Activated naive CD4-positive, alpha-beta T cell treated with anti-CD3 and anti-CD28 coated beads, Interleukin-2, amount 50 U/mL, for 24 hours (primary cell): ENCODE measurements around the gene GAL3ST2.
"Not testable (repeated sequence)": the region's sequence is repeated elsewhere in the genome, so short reads cannot be mapped to it uniquely, and the experiment has no call there.

Experiments used
- H3K27ac Mint-ChIP-seq: one replicate; pipeline ENCODE4 v1.8.0; 2021; ENCODE audit warnings: mild to moderate bottlenecking, mixed read lengths
- H3K27me3 Mint-ChIP-seq: one replicate; pipeline ENCODE4 v1.8.0; 2021; ENCODE audit warnings: mixed read lengths
- H3K36me3 Mint-ChIP-seq: one replicate; pipeline ENCODE4 v1.8.0; 2021; ENCODE audit warnings: mixed read lengths
- H3K4me1 Mint-ChIP-seq: one replicate; pipeline ENCODE4 v1.8.0; 2021; ENCODE audit warnings: mixed read lengths
- H3K4me3 Mint-ChIP-seq: one replicate; pipeline ENCODE4 v1.8.0; 2021; ENCODE audit warnings: mild to moderate bottlenecking, mixed read lengths
- H3K9me3 Mint-ChIP-seq: one replicate; pipeline ENCODE4 v1.8.0; 2021; ENCODE audit warnings: mixed read lengths

GAL3ST2 gene

DNA sequence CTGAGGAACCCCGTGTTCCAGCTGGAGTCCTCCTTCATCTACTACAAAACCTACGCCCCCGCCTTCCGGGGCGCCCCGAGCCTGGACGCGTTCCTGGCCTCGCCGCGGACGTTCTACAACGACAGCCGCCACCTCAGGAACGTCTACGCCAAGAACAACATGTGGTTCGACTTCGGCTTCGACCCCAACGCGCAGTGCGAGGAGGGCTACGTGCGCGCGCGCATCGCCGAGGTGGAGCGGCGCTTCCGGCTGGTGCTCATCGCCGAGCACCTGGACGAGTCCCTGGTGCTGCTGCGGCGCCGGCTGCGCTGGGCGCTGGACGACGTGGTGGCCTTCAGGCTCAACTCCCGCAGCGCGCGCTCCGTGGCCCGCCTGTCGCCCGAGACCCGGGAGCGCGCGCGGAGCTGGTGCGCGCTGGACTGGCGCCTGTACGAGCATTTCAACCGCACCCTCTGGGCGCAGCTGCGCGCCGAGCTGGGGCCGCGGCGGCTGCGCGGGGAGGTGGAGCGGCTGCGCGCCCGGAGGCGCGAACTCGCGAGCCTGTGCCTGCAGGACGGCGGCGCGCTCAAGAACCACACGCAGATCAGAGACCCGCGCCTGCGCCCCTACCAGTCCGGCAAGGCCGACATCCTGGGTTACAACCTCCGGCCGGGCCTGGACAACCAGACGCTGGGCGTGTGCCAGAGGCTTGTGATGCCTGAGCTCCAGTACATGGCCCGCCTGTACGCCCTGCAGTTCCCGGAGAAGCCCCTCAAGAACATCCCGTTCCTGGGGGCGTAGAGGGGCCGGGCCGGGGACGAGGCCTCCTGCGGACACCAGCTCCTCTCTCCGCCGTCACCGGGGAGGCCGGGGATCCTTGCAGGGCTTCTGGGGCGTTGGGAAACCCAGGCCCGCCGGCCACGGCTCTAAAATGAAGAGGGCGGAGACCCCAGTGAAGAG lies 27.0 kb downstream of the GAL3ST2 start:
- Mint-ChIP-seq H3K27ac (no peak overlapping the region), H3K4me3 (peak overlapping the region; percentile 73), H3K27me3 (peaks cover 3% of the 10 kb centered on the region), H3K36me3 (no peaks in the 10 kb centered on the region), H3K9me3 (no peaks in the 10 kb centered on the region), H3K4me1 (no peaks in the 10 kb centered on the region)

DNA sequence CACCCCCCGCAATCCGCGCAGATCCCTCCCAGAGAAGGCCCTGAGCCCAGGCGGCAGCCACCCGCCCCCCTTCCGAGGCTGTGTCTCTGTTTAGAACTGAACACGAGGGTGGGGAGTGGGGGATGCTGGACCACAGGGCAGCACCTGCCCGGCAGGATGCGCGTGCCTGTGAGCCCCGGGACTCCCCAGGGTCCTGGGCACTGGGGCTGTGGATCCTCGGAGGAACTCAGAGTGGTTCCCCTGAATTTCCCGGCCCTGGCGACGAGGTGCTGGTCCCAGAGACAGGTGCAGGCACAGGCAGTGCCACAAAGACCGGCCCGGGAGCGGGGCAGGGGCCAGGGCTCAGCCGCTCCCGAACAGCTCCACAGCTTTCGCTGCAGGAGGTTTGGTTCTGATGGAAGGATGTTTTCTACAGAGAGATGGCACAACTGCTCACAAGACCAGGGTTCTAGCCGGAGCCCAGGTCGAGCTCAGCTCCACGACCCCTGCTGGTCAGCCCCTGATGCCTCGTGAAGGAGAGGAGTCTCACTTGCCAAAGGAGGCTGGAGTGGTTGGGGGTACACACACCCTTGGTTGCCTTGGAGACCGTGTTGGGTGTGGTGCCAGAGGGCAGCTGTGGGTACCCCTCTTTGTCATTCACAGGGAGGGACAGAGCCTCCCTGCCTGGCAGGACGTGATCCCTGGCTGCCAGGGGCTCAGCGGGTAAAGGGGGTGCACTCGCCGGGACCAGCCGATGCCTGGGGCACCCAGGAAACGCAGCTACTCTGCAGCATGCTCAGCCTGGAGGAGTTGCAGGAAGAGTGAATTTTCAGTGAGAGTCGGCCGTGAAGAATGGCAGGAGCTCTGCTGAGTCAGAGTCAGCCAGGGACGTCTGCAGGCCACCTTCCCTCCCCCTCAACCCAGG lies 28.0 kb downstream of the GAL3ST2 start:
- H3K9me3 Mint-ChIP-seq: no peaks in the 10 kb centered on the region
- H3K4me1 Mint-ChIP-seq: no peaks in the 10 kb centered on the region
- peaks cover 3% of the 10 kb centered on the region for H3K27me3 Mint-ChIP-seq
- H3K4me3 Mint-ChIP-seq: peak overlapping the region; percentile 51
- no peaks in the 10 kb centered on the region for H3K36me3 Mint-ChIP-seq
- H3K27ac Mint-ChIP-seq: no peak overlapping the region

GRCh38 chr2:241806217-241806616 lies 29.6 kb downstream of the GAL3ST2 start:
- not testable (repeated sequence) for H3K27me3 Mint-ChIP-seq, H3K4me1 Mint-ChIP-seq

GRCh38 chr2:241808051-241808720 lies 31.6 kb downstream of the GAL3ST2 start:
- H3K27me3 Mint-ChIP-seq: peaks cover 3% of the 10 kb centered on the region
- H3K9me3 Mint-ChIP-seq: no peaks in the 10 kb centered on the region
- no peaks in the 10 kb centered on the region for H3K4me1 Mint-ChIP-seq
- H3K36me3 Mint-ChIP-seq: no peaks in the 10 kb centered on the region
- no peak overlapping the region for H3K4me3 Mint-ChIP-seq
- peak overlapping the region; percentile 23 for H3K27ac Mint-ChIP-seq

More at GRCh38 chr2:241806217-241806616, 29.6 kb downstream of the GAL3ST2 start:
- not testable (repeated sequence) for H3K4me3 Mint-ChIP-seq, H3K27ac Mint-ChIP-seq, H3K36me3 Mint-ChIP-seq, H3K9me3 Mint-ChIP-seq

DNA sequence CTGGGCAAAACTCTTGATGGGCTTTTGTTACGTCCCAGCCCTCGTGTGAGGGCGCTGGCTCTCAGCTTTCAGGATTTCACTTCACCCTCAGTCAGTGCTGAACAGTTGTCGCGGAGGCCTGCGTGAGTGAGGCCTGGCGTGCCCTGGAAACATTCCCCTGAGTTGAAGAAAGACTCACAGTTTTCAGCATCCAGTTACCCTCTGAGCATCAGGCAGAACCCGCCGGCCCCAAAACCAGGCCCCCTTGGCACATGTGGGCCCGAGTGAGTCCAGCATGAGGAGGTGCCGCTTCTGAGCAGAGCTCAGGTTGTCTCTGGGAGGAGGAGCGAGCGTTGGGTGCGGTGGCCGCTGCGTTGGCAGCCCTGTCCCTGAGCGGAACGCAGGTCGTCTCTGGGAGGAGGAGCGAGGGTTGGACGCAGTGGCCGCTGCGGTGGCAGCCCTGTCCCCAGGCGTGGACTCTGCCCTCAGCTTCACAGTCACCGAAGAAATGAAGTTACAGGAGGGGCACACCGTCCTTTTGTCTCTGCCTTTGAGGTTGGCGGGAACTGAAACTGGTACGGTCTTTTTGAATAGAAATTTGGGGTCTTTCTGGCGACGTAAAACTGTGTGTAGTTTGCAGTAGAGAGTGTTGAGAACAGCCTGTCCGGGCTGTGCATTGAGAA lies 32.2 kb downstream of the GAL3ST2 start, which contains the start of gene NEU4:
Gene NEU4, plus strand, starts transcription at position 473 of the 662 bp plus-strand sequence. CDS start 5,292 bp downstream, outside the sequence.
- no peak within 1 kb of the TSS for H3K4me3 Mint-ChIP-seq
- no peaks in the 10 kb centered on the region for H3K36me3 Mint-ChIP-seq
- H3K27me3 Mint-ChIP-seq: peaks cover 2% of the 10 kb centered on the region
- no peaks in the 10 kb centered on the region for H3K9me3 Mint-ChIP-seq
- H3K27ac Mint-ChIP-seq: peak within 1 kb of the TSS; percentile 23
- no peaks in the 10 kb centered on the region for H3K4me1 Mint-ChIP-seq

DNA sequence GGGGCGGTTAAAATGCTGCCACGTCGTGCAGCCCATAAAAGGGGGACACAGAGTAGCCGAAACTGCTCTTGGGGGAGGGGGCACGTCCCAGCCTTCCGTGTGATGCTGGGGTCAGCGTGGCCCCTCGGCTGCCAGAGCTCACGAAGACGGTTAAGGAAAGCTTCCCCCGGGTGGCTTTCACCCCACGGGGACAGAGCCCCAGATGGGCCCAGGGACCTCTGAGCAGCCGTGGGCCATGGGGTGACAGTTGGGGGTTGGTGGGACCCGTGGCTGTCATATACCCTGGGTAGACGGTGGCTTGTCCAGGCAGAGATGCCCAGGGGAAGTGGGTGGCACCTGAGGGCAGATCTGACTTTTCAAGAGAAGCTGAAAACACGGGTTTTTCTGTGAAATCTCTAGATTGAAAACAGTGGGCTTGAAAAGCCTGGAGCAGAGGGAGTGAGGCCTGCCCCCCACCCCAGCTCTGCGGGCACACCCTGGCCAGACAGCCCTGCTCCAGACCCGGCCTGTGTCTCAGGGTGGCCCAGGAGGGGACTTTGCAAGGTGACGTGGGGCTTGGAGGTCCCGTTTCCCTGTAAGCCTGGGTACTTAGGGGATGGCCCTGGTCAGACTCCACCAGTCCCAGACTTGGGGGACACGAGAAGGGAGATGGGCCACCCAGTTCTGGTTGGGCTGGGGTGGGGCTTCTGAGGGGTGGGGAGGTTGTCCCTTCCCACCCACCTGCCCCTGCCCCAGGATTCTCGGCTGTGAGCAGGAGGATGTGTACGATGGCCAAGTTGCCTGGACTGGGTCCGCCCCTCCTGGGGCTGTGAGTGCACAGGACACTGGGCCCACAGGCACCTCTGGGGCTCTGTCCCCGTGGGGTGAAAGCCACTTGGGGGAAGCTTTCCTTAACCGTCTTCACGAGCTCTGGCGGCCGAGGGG lies 33.0 kb downstream of the GAL3ST2 start:
- Mint-ChIP-seq H3K4me1 (no peaks in the 10 kb centered on the region), H3K4me3 (no peak overlapping the region), H3K36me3 (no peaks in the 10 kb centered on the region), H3K9me3 (no peaks in the 10 kb centered on the region), H3K27ac (no peak overlapping the region), H3K27me3 (peaks cover 2% of the 10 kb centered on the region)

DNA sequence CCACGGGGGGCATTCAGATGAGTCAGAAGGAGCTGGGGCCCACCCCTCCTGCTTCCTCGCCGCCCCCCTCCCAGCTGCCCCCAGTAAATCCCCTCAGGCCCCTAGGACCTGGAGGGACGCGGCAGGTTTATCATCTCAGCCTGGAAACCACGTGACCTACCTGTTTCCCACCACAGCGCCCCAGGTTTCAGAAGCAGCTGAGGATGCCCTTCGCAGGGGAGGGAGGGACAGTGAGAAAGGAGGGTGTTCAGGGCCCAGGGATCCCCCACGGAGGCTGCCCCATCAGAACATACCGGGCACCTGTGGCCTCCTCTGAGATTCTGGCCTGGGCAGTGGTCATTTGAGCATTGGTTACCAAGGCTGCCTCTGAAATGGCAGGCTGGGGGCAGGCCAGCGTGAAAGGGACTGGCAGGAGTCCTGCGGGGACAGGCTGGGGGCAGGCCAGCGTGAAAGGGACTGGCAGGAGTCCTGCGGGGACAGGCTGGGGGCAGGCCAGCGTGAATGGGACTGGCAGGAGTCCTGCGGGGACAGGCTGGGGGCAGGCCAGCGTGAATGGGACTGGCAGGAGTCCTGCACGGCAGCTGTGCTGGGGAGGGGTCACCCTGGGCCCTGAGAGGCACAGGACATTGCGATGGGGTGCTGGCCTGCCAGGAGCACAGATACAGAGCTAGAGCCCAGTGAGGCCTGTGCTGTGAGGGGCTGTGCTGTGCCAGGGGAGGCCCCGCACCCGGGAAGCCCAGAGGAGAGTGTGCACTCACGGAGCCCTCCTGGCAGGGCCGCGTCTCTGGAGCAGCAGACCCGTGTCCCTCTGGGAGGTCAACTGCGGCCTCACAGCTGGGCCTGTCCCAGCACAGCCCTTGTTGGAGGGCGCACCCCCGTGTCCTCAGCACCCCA lies 33.9 kb downstream of the GAL3ST2 start:
- no peaks in the 10 kb centered on the region for H3K36me3 Mint-ChIP-seq
- H3K4me1 Mint-ChIP-seq: no peaks in the 10 kb centered on the region
- H3K9me3 Mint-ChIP-seq: no peaks in the 10 kb centered on the region
- H3K27ac Mint-ChIP-seq: no peak overlapping the region
- no peak overlapping the region for H3K4me3 Mint-ChIP-seq
- H3K27me3 Mint-ChIP-seq: peaks cover 2% of the 10 kb centered on the region

- H3K9me3 Mint-ChIP-seq: no peaks in the 10 kb centered on the region
- peaks cover 2% of the 10 kb centered on the region for H3K27me3 Mint-ChIP-seq
- no peak overlapping the region for H3K27ac Mint-ChIP-seq
- no peaks in the 10 kb centered on the region for H3K36me3 Mint-ChIP-seq
- no peaks in the 10 kb centered on the region for H3K4me1 Mint-ChIP-seq
- H3K4me3 Mint-ChIP-seq: no peak overlapping the region
Measured at GRCh38 chr2:241811201-241811951, 34.8 kb downstream of the GAL3ST2 start.

DNA sequence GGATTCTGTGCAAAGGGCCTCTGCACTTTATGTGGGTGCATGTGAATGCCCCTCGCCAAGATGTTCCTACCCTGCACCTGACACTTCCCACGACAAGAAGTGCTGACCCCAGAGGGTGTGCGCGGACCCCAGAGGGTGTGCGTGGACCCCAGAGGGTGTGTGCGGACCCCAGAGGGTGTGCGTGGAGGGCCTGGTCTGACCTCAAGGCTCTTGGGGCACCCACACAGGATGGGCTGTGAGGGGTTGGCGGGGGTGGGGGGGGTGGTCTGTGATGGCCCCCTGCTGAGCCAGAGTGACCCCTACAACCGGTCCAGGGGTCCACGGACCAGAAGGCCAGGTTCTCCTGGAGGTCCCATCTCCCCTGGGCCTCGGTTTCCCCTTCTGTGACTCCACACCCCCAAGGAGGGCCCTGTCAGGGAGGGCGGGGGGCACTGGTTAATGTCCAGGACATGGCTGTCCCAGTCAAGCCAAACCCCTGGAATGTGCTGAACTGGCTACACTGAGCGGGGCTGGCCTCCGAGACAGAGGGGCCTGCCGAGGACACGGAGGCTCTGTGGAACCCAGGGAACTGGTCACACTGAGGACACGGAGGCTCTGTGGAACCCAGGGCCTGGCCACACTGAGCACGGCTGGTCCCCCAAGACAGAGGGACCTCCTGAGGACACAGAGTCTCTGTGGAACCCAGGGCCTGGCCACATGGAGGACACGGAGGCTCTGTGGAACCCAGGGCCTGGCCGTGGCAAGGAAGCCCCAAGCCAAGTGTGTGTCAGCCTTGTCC lies 35.5 kb downstream of the GAL3ST2 start:
- H3K4me3 Mint-ChIP-seq: no peak overlapping the region
- H3K27ac Mint-ChIP-seq: no peak overlapping the region
- no peaks in the 10 kb centered on the region for H3K4me1 Mint-ChIP-seq

GRCh38 chr2:241812730-241813643 lies 36.4 kb downstream of the GAL3ST2 start:
- peaks cover 2% of the 10 kb centered on the region for H3K27me3 Mint-ChIP-seq
- H3K4me1 Mint-ChIP-seq: peaks cover 7% of the 10 kb centered on the region
- H3K36me3 Mint-ChIP-seq: no peaks in the 10 kb centered on the region
- no peak overlapping the region for H3K4me3 Mint-ChIP-seq
- no peaks in the 10 kb centered on the region for H3K9me3 Mint-ChIP-seq
- no peak overlapping the region for H3K27ac Mint-ChIP-seq

More for the DNA sequence above, 35.5 kb downstream of the GAL3ST2 start:
- peaks cover 2% of the 10 kb centered on the region for H3K27me3 Mint-ChIP-seq
- H3K36me3 Mint-ChIP-seq: no peaks in the 10 kb centered on the region
- H3K9me3 Mint-ChIP-seq: no peaks in the 10 kb centered on the region

GRCh38 chr2:241813644-241814392 lies 37.2 kb downstream of the GAL3ST2 start:
- Mint-ChIP-seq H3K36me3 (no peaks in the 10 kb centered on the region), H3K9me3 (no peaks in the 10 kb centered on the region), H3K4me1 (peaks cover 7% of the 10 kb centered on the region), H3K4me3 (no peak overlapping the region), H3K27me3 (no peaks in the 10 kb centered on the region), H3K27ac (no peak overlapping the region)
